Lower leg skin (tissue), 4 donors: ENCODE measurements around the gene DAPP1. TPM values are rescaled to one million over a fixed set of nuclear protein-coding genes. Genes with fewer than 3 reads are reported as not detected.
"Not testable (repeated sequence)": the region's sequence is repeated elsewhere in the genome, so short reads cannot be mapped to it uniquely, and the experiment has no call there.

ENCODE experiments used
- DNase-seq, 2 donors: peaks; one replicate each; pipeline ENCODE4 v3.0.0-alpha.2; 2019; ENCODE audit warnings: low spot score in 2 of 2
- H3K4me3 ChIP-seq: fragments of 200-600 bp; sonication (generic); 2 replicates; pipeline ENCODE4 v1.5.1; 2017; ENCODE audit warnings: mild to moderate bottlenecking, low read depth; ENCODE audit not compliant: poor library complexity, severe bottlenecking
- POLR2A ChIP-seq, 2 donors: fragments of 450-650 bp; IDR thresholded peaks; one replicate each; pipeline ENCODE4 v1.6.1; 2016 to 2017; ENCODE audit warnings: antibody characterized with exemption in 2 of 2, mild to moderate bottlenecking in 1 of 2, moderate library complexity in 1 of 2
- WGBS, 2 donors: methylation state at CpG; one replicate each; pipeline ENCODE4 v1.1.5; 2018; 5-methylcytosine and 5-hydroxymethylcytosine counted together
- intact Hi-C: fragments of 100-400 bp; cut with DNase I; formaldehyde crosslinking; loops from one replicate; pipeline ENCODE4 v1.15.0; 2023; ENCODE audit warnings: low total_unique reads
- total RNA-seq, 4 donors: library from RNA; depleted of rRNA; stranded (reverse); fragments of >200 nt; gene quantifications; one replicate each; pipeline ENCODE4 v1.1.0, GENCODE V29; 2016
- TF ChIP-seq, protein P1 (sequence below), 3 donors: fragments of 450-650 bp; IDR thresholded peaks; one replicate each; pipeline ENCODE4 v1.5.1; 2016; ENCODE audit warnings: antibody characterized with exemption in 3 of 3, mild to moderate bottlenecking in 3 of 3, moderate library complexity in 2 of 3

DAPP1 gene
- total RNA-seq, 4 donors from 2014 or later: 24.5 to 37.7 (median 34.2) TPM

DNA sequence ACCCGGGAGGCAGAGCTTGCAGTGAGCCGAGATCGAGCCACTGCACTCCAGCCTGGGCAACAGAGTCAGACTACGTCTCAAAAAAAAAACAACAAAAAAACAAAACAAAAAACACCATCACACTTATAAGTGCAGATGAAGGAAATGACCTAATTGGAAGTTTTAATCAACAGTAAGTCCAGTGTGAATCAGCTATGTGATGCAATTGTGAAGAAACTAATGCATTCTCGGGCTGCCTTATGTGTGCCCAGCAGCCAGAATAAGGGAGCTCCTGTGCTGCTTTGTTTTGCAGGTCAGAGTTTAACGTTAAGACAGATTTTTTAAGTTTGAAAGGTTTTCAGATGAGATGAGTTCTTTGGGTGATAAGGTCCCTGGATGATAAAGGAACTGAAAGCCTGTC lies 10.8 kb downstream of the DAPP1 start:
- WGBS, 2 donors: 81 to 86% methylated on average over 6 of the region's 6 CpGs
- intact Hi-C loops: no loop called here
- TF ChIP-seq POLR2A (IDR thresholded peaks at IDR 0.05): no peak
- TF ChIP-seq, protein P1, sequence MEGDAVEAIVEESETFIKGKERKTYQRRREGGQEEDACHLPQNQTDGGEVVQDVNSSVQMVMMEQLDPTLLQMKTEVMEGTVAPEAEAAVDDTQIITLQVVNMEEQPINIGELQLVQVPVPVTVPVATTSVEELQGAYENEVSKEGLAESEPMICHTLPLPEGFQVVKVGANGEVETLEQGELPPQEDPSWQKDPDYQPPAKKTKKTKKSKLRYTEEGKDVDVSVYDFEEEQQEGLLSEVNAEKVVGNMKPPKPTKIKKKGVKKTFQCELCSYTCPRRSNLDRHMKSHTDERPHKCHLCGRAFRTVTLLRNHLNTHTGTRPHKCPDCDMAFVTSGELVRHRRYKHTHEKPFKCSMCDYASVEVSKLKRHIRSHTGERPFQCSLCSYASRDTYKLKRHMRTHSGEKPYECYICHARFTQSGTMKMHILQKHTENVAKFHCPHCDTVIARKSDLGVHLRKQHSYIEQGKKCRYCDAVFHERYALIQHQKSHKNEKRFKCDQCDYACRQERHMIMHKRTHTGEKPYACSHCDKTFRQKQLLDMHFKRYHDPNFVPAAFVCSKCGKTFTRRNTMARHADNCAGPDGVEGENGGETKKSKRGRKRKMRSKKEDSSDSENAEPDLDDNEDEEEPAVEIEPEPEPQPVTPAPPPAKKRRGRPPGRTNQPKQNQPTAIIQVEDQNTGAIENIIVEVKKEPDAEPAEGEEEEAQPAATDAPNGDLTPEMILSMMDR (IDR thresholded peaks at IDR 0.05): no peak
- no peak for DNase-seq
- no peak overlapping the region for H3K4me3 ChIP-seq

DNA sequence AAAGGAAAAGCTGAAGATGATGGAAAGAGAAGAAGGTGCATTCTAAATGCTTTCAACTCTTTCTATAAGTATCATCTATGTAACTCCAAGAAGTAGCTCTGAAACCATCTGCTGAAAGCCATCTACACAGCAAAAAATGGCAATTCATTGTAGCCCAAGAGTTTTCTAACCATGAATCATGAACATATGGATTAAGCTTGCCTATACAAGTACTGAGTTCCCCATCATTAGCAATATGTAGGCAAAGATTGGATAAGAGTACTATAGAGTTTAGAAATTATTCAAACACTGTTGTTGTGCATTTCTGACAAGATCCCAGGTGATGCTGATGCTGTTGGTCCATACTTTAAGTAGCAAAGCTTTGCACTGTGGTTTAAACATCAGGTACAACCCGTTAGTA lies 11.2 kb downstream of the DAPP1 start:
- DNase-seq: no peak
- intact Hi-C loops: no loop called here
- TF ChIP-seq POLR2A (IDR thresholded peaks at IDR 0.05): no peak
- 83% methylated on average over 1 of the region's 1 CpG for WGBS, 2 donors
- H3K4me3 ChIP-seq: no peak overlapping the region

DNA sequence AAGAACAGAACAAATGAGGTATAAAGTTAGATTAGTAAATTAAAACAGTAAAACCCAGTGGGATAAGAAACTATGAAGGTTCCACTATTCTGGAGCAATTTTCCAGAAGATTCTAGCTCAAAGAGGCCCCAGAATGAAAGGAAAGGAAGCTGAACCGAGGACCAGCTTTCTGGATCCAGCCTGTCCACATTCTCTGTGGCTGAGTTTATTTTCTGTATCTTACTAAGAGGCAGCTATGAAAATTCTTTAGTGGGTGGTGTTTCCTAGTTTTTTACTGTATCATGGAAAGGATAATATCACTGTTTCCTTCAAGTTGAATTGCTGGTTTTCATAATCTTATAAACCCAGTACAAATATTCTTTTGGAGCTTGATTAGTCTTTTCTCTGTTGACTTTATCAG lies 11.8 kb downstream of the DAPP1 start:
- WGBS, 2 donors: 54 to 59% methylated on average over 1 of the region's 1 CpG
- H3K4me3 ChIP-seq: no peak overlapping the region
- DNase-seq: no peak
- intact Hi-C loops: no loop called here
- TF ChIP-seq POLR2A (IDR thresholded peaks at IDR 0.05): no peak
- TF ChIP-seq, protein P1 (IDR thresholded peaks at IDR 0.05): no peak

DNA sequence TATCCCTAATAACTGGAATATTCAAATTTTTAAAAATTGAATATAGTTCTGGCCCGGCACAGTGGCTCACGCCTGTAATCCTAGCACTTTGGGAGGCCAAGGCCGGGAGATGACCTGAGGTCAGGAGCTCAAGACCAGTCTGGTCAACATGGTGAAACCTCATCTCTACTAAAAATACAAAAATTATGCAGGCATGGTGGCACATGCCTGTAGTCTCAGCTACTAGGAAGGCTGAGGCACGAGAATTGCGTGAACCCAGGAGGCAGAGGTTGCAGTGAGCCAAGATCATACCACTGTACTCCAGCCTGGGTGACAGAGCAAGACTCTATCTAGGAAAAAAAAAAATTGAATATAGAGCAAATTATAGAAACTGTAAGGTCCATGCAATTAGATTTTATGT lies 13.4 kb downstream of the DAPP1 start:
- intact Hi-C loops, H3K4me3 ChIP-seq, DNase-seq: not testable (repeated sequence)
- WGBS, 2 donors: 85 to 87% methylated on average over 5 of the region's 5 CpGs

DNA sequence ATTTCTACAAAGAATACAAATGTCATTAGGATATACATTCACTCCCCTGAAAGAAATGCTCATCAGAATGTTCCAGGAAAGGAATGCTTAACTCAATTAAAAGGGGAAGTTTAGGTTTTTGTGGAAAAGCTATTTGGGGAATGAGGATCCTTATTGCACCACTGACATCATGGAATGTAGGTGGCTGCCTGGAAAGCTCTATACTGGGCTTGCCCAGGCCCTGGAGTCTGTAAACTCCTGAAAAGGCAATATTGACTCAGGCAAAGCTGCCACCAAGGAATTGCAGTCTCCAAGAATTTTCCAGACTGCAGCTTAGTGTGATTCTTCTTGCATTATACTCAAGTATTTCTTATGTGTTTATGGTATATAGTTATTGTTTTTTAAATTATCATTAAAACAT lies 15.7 kb downstream of the DAPP1 start:
- TF ChIP-seq, protein P1 (IDR thresholded peaks at IDR 0.05): no peak
- TF ChIP-seq POLR2A (IDR thresholded peaks at IDR 0.05): no peak
- no peak for DNase-seq
- intact Hi-C loops: no loop called here
- H3K4me3 ChIP-seq: no peak overlapping the region

DNA sequence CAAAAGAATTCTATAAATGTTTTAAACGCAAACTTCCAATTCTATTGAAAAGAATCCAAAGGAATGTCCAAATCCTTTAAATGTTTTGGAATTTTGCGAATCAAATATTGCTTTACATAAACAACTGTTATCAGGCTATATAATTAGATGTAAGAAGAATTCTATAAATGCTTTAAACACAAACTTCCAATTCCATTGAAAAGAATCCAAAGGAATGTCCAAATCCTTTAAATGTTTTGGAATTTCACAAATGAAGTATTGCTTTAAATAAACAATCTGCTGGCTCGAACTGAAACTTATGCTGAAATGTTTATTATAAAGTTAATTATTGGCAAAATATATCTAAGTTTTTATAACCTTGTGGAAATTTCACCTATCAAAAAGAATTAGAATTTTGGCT lies 16.1 kb downstream of the DAPP1 start:
- no peak overlapping the region for H3K4me3 ChIP-seq
- no peak for TF ChIP-seq POLR2A (IDR thresholded peaks at IDR 0.05)
- TF ChIP-seq, protein P1 (IDR thresholded peaks at IDR 0.05): no peak
- WGBS, 2 donors: 66 to 70% methylated on average over 3 of the region's 3 CpGs
- DNase-seq: no peak
- intact Hi-C loops: no loop called here

DNA sequence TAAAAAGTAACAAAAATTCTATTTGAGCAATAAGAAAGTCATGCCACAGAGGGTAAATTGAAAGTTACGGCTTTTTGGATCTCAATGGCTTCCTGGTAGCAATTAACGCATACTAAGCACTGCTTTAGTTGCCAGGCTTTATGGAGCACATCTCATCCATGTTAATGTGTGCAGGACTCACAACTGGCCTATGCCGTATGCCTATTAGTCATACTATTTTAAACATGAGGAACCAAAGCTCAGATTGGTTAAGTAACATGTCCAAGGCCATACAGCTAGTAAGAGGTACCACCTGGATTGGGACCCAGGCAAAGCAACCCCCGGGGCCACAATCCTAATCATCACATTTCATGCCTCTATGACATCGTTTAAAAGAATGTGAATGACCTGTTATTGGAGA lies 17.1 kb downstream of the DAPP1 start:
- no peak for DNase-seq
- no peak overlapping the region for H3K4me3 ChIP-seq
- no peak for TF ChIP-seq POLR2A (IDR thresholded peaks at IDR 0.05)
- TF ChIP-seq, protein P1 (IDR thresholded peaks at IDR 0.05): no peak
- WGBS, 2 donors: 73 to 75% methylated on average over 5 of the region's 5 CpGs
- intact Hi-C loops: no loop called here
